Measurements from ENCODE around the gene IL26.
"Not testable (repeated sequence)": the region's sequence is repeated elsewhere in the genome, so short reads cannot be mapped to it uniquely, and the experiment has no call there.

IL26 gene

GRCh38 chr12:68239309-68239982, 13.8 kb upstream of the IL26 start:
- DNase-seq (ENCODE audit: low spot score), result no peak

- DNase-seq (ENCODE audit: low spot score), result no peak
Measured at GRCh38 chr12:68237619-68238018, 12.0 kb upstream of the IL26 start.

GRCh38 chr12:68237078-68237477, 11.5 kb upstream of the IL26 start:
- DNase-seq (ENCODE audit: low spot score), result no peak

- DNase-seq (ENCODE audit: low spot score), result peak; percentile 20
Measured at GRCh38 chr12:68236421-68237059, 10.9 kb upstream of the IL26 start.

GRCh38 chr12:68235576-68235975, 10.0 kb upstream of the IL26 start:
- no peak for DNase-seq (ENCODE audit: low spot score)

GRCh38 chr12:68234140-68234539, 8.5 kb upstream of the IL26 start:
- no peak for DNase-seq (ENCODE audit: low spot score)

GRCh38 chr12:68233498-68233897, 7.9 kb upstream of the IL26 start:
- no peak for DNase-seq (ENCODE audit: low spot score)

GRCh38 chr12:68231691-68232090, 6.1 kb upstream of the IL26 start:
- no peak for DNase-seq (ENCODE audit: low spot score)

- DNase-seq (ENCODE audit: low spot score), result no peak
Measured at GRCh38 chr12:68231229-68231628, 5.6 kb upstream of the IL26 start.

GRCh38 chr12:68229956-68230355, 4.3 kb upstream of the IL26 start:
- no peak for DNase-seq (ENCODE audit: low spot score)

- no peak for DNase-seq (ENCODE audit: low spot score)
Measured at GRCh38 chr12:68227356-68227755, 1.7 kb upstream of the IL26 start.

GRCh38 chr12:68224613-68225285, 861 bp downstream of the IL26 start:
- peak; percentile 14 for DNase-seq (ENCODE audit: low spot score)

GRCh38 chr12:68223067-68223747, 2.4 kb downstream of the IL26 start:
- DNase-seq (ENCODE audit: low spot score), result peak; percentile 88

- no peak for DNase-seq (ENCODE audit: low spot score)
Measured at GRCh38 chr12:68222326-68222725, 3.3 kb downstream of the IL26 start.

GRCh38 chr12:68221497-68221896, 4.1 kb downstream of the IL26 start:
- DNase-seq (ENCODE audit: low spot score), result no peak

GRCh38 chr12:68210875-68211274, 14.7 kb downstream of the IL26 start:
- no peak for DNase-seq (ENCODE audit: low spot score)

GRCh38 chr12:68209048-68209728, 16.4 kb downstream of the IL26 start:
- not testable (repeated sequence) for DNase-seq (ENCODE audit: low spot score)

- no peak for DNase-seq (ENCODE audit: low spot score)
Measured at GRCh38 chr12:68207276-68207675, 18.3 kb downstream of the IL26 start.

GRCh38 chr12:68206446-68206845, 19.2 kb downstream of the IL26 start:
- DNase-seq (ENCODE audit: low spot score), result no peak

GRCh38 chr12:68203460-68203875, 22.1 kb downstream of the IL26 start:
- DNase-seq (ENCODE audit: low spot score), result no peak

- DNase-seq (ENCODE audit: low spot score), result no peak
Measured at GRCh38 chr12:68200854-68201253, 24.8 kb downstream of the IL26 start.

GRCh38 chr12:68199127-68199526, 26.5 kb downstream of the IL26 start:
- no peak for DNase-seq (ENCODE audit: low spot score)
